ENCODE results near the gene ADCY1.

The ADCY1 gene

DNA sequence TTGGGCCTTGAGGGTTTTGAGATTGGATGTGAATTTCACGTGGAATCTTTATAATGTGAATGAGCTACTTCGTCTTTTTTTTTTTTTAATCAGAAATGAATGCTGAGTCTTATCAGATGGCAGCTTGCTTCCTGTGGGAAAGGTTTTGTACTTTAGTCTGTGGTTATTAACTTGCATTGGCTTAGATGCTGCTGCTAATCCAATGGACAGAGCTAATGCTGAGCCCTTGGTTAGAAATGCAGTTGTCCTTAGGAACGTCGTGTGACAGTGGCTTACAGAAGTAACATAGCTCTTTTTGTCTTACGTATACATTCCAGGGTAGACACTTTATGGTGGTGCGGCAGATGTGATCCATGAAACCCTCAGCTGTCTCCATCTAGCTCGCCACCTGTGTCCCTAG is 32.8 kb downstream of the ADCY1 start:
- no peak overlapping the region for H3K27ac ChIP-seq (ENCODE audit: low read length)
- no peaks in the 10 kb centered on the region for H3K27me3 ChIP-seq (ENCODE audit: low read depth, low read length)
- peaks cover 11% of the 10 kb centered on the region for H3K36me3 ChIP-seq (replicated peaks; ENCODE audit: low read depth, low read length)
- no peaks in the 10 kb centered on the region for H4K20me1 ChIP-seq (ENCODE audit: insufficient read depth, low read length)
- no peak for TF ChIP-seq EZH2phosphoT487 (IDR thresholded peaks at IDR 0.05; ENCODE audit: low read depth)
- TF ChIP-seq, protein P1, sequence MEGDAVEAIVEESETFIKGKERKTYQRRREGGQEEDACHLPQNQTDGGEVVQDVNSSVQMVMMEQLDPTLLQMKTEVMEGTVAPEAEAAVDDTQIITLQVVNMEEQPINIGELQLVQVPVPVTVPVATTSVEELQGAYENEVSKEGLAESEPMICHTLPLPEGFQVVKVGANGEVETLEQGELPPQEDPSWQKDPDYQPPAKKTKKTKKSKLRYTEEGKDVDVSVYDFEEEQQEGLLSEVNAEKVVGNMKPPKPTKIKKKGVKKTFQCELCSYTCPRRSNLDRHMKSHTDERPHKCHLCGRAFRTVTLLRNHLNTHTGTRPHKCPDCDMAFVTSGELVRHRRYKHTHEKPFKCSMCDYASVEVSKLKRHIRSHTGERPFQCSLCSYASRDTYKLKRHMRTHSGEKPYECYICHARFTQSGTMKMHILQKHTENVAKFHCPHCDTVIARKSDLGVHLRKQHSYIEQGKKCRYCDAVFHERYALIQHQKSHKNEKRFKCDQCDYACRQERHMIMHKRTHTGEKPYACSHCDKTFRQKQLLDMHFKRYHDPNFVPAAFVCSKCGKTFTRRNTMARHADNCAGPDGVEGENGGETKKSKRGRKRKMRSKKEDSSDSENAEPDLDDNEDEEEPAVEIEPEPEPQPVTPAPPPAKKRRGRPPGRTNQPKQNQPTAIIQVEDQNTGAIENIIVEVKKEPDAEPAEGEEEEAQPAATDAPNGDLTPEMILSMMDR (IDR thresholded peaks at IDR 0.05; ENCODE audit: low read depth, low read length) = no peak
- peaks cover 4% of the 10 kb centered on the region; the same call in 1 of the 2 replicates for H3K79me2 ChIP-seq (ENCODE audit: low read length)
- H3K4me3 ChIP-seq (ENCODE audit: low read length) = no peak overlapping the region
- no peaks in the 10 kb centered on the region for H3K4me1 ChIP-seq (ENCODE audit: low read length)
- no peaks in the 10 kb centered on the region for H3K9me3 ChIP-seq (ENCODE audit: insufficient read depth, low read length)
- no peak overlapping the region for H3K4me2 ChIP-seq (ENCODE audit: low read length)
- no peak overlapping the region for H2AFZ ChIP-seq (ENCODE audit: low read depth, low read length)
- no peak overlapping the region for H3K9ac ChIP-seq (ENCODE audit: low read length)

DNA sequence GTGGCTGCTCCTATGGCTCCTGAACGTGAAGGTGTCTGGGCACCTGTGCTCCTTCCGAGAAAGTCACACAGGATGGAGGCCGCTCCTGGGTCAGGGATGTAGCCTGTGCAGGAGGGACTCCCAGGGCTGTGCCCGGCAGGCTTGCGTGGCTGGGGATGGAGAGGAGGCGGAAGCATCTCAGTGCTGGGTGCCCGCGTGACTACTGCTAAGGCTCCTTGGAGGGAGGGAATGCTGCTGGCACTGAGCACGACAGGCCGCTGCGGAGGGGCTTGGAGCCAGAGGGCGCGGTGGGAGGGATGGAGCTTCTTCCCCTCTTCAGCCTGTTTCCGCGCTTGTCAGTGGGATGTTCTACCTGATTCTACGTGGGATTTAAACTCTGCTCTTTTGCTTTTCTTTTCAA is 35.0 kb downstream of the ADCY1 start:
- Histone ChIP-seq H4K20me1 (ENCODE audit: insufficient read depth, low read length) (no peaks in the 10 kb centered on the region), H3K27ac (ENCODE audit: low read length) (no peak overlapping the region), H3K4me1 (ENCODE audit: low read length) (no peaks in the 10 kb centered on the region), H3K9ac (ENCODE audit: low read length) (no peak overlapping the region), H3K79me2 (ENCODE audit: low read length) (peaks cover 4% of the 10 kb centered on the region; the same call in 1 of the 2 replicates), H3K4me3 (ENCODE audit: low read length) (no peak overlapping the region), H3K9me3 (ENCODE audit: insufficient read depth, low read length) (no peaks in the 10 kb centered on the region; the same call in 1 of the 2 replicates), H3K4me2 (ENCODE audit: low read length) (no peak overlapping the region), H2AFZ (ENCODE audit: low read depth, low read length) (no peak overlapping the region), H3K27me3 (ENCODE audit: low read depth, low read length) (no peaks in the 10 kb centered on the region), H3K36me3 (replicated peaks; ENCODE audit: low read depth, low read length) (peaks cover 30% of the 10 kb centered on the region)
- TF ChIP-seq, protein P1 (IDR thresholded peaks at IDR 0.05; ENCODE audit: low read depth, low read length) = no peak
- no peak for TF ChIP-seq EZH2phosphoT487 (IDR thresholded peaks at IDR 0.05; ENCODE audit: low read depth)

DNA sequence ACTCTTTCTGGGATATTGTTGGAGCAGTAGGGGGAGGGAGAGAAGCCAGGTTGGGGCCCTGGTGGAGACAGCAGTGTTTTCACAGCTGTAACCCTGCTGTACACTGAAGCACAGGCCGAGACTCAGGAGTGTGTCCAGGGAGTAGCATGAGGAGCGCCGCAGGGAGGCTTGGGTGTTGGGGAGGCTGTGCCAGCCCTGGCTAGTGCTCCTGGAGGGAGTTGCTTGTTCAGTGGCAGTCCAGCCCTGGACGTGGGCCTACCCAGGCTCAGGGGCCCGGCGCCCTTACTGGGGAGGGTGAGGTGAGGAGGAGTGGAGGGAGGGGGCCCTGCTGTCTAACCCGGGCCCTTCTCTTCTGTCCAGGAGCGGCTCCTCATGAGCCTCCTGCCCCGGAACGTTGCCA is 35.9 kb downstream of the ADCY1 start:
- Histone ChIP-seq H3K4me2 (ENCODE audit: low read length) (no peak overlapping the region), H3K79me2 (ENCODE audit: low read length) (peaks cover 4% of the 10 kb centered on the region; the same call in 1 of the 2 replicates), H3K9ac (ENCODE audit: low read length) (no peak overlapping the region), H3K4me3 (ENCODE audit: low read length) (no peak overlapping the region), H3K36me3 (replicated peaks; ENCODE audit: low read depth, low read length) (peaks cover 30% of the 10 kb centered on the region), H3K27me3 (ENCODE audit: low read depth, low read length) (no peaks in the 10 kb centered on the region), H2AFZ (ENCODE audit: low read depth, low read length) (no peak overlapping the region), H3K27ac (ENCODE audit: low read length) (no peak overlapping the region), H3K4me1 (ENCODE audit: low read length) (no peaks in the 10 kb centered on the region), H4K20me1 (ENCODE audit: insufficient read depth, low read length) (no peaks in the 10 kb centered on the region), H3K9me3 (ENCODE audit: insufficient read depth, low read length) (no peaks in the 10 kb centered on the region; the same call in 1 of the 2 replicates)
- no peak for TF ChIP-seq EZH2phosphoT487 (IDR thresholded peaks at IDR 0.05; ENCODE audit: low read depth)
- TF ChIP-seq, protein P1 (IDR thresholded peaks at IDR 0.05; ENCODE audit: low read depth, low read length) = no peak

DNA sequence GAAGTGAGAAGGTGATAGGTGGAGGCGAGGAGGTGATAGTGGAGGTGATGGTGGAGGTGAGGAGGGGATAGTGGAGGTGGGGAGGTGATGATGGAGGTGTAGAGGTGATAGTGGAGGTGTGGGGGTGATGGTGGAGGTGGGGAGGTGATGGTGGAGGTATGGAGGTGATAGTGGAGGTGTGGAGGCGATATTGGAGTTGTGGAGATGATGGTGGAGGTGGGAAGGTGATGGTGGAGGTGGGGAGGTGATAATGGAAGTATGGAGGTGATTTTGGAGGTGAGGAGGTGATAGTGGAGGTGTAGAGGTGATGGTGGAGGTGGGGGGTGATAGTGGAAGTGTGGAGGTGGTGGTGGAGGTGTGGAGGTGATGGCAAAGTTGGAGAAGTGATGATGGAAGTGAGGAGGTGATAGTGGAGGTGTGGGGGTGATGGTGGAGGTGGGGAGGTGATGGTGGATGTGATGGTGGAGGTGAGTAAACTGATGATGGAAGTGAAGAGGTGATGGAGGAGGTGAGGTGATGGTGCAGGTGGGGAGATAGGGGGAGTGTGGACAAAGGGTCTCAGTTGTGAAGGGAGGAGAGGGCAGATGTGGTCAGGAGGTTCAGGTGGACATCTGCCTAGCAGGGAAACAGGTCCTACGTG is 36.6 kb downstream of the ADCY1 start:
- no peak overlapping the region for H3K9ac ChIP-seq (ENCODE audit: low read length)

More for the DNA sequence above, 36.6 kb downstream of the ADCY1 start:
- TF ChIP-seq, protein P1 (IDR thresholded peaks at IDR 0.05; ENCODE audit: low read depth, low read length) = no peak
- no peak for TF ChIP-seq EZH2phosphoT487 (IDR thresholded peaks at IDR 0.05; ENCODE audit: low read depth)
- Histone ChIP-seq H3K9me3 (ENCODE audit: insufficient read depth, low read length) (no peaks in the 10 kb centered on the region; the same call in 1 of the 2 replicates), H3K79me2 (ENCODE audit: low read length) (peaks cover 4% of the 10 kb centered on the region; the same call in 1 of the 2 replicates), H3K4me1 (ENCODE audit: low read length) (no peaks in the 10 kb centered on the region), H3K4me2 (ENCODE audit: low read length) (no peak overlapping the region), H3K36me3 (replicated peaks; ENCODE audit: low read depth, low read length) (peaks cover 30% of the 10 kb centered on the region), H3K4me3 (ENCODE audit: low read length) (no peak overlapping the region), H4K20me1 (ENCODE audit: insufficient read depth, low read length) (no peaks in the 10 kb centered on the region), H2AFZ (ENCODE audit: low read depth, low read length) (no peak overlapping the region), H3K27me3 (ENCODE audit: low read depth, low read length) (no peaks in the 10 kb centered on the region), H3K27ac (ENCODE audit: low read length) (no peak overlapping the region)

All from OCI-LY3 (cell line).